Endothelial cell of umbilical vein (primary cell): ENCODE results near the gene DTNA. TPM values are rescaled to one million over a fixed set of nuclear protein-coding genes. Genes with fewer than 3 reads are reported as not detected.

Experiments used
- BruUV-seq: library from RNA; stranded (reverse); fragments of 400-500 nt; replicated peaks from 2 replicates; lab custom pipeline; 2021; lab: Mats Ljungman, UMichigan
- CTCF ChIA-PET: fragments of 300-600, 350-600 bp; sonication (Branson Sonifier 250); formaldehyde crosslinking; loops from one replicate; lab custom pipeline; 2021; ENCODE audit warnings: antibody characterized with exemption, inconsistent platforms; lab: Charles Lee
- POLR2A ChIA-PET: fragments of 300-600, 350-600 bp; sonication (Branson Sonifier 250); formaldehyde crosslinking; loops from one replicate; lab custom pipeline; 2021; ENCODE audit warnings: antibody characterized with exemption, inconsistent platforms; lab: Charles Lee
- DNase-seq: peaks from one replicate; pipeline ENCODE4 v3.0.0-alpha.2; 2011; ENCODE audit warnings: low read depth, low spot score
- FAIRE-seq: peaks from 2 replicates; lab custom pipeline; 2011; peaks lifted over from hg19 to GRCh38; lab: Jason Lieb, UNC
- H2AFZ ChIP-seq: 2 replicates; pipeline ENCODE4 v1.6.0; 2012; ENCODE audit warnings: low read depth, low read length, control low read depth, inconsistent platforms
- H3K27ac ChIP-seq: 2 replicates; pipeline ENCODE4 v1.5.1; 2011; ENCODE audit warnings: low read depth, mild to moderate bottlenecking, control low read depth, low read length, moderate library complexity; ENCODE audit not compliant: insufficient read depth
- H3K27me3 ChIP-seq, 2 experiments: 2 replicates each; pipeline versions ENCODE4 v1.6.0 to v1.6.1; 2011; ENCODE audit warnings: low read length in 2 of 2, mixed read lengths in 1 of 2; ENCODE audit not compliant: control insufficient read depth in 2 of 2, insufficient read depth in 2 of 2
- H3K36me3 ChIP-seq, 2 experiments: 2 replicates in 1 of 2; 3 replicates in 1 of 2; pipeline ENCODE4 v1.5.1; 2011; ENCODE audit warnings: low read length in 2 of 2, mild to moderate bottlenecking in 1 of 2, moderate library complexity in 1 of 2; ENCODE audit not compliant: control insufficient read depth in 2 of 2, insufficient read depth in 2 of 2; ENCODE audit errors: extremely low read depth in 1 of 2
- H3K4me1 ChIP-seq: 3 replicates; pipeline ENCODE4 v1.5.1; 2011; ENCODE audit warnings: mild to moderate bottlenecking, low read length; ENCODE audit not compliant: control insufficient read depth, insufficient read depth; ENCODE audit errors: extremely low read depth
- H3K4me2 ChIP-seq: 2 replicates; pipeline ENCODE4 v1.6.1; 2011; ENCODE audit warnings: low read length, control low read depth, mixed read lengths; ENCODE audit not compliant: insufficient read depth
- H3K4me3 ChIP-seq, 3 experiments: fragments of 200-600 bp in 1 of 3; sonication (generic), shearing (Covaris generic) in 1 of 3; replicated peaks in 1 of 3; 2 replicates each; pipeline ENCODE4 v1.5.1; 2011 to 2016; ENCODE audit warnings: control low read depth in 3 of 3, low read length in 3 of 3, mild to moderate bottlenecking in 2 of 3, inconsistent platforms in 1 of 3, low read depth in 1 of 3, moderate library complexity in 1 of 3; ENCODE audit not compliant: insufficient read depth in 1 of 3
- H3K79me2 ChIP-seq: 2 replicates; pipeline ENCODE4 v1.6.0; 2012; ENCODE audit warnings: low read length, inconsistent platforms; ENCODE audit not compliant: control insufficient read depth, insufficient read depth
- H3K9ac ChIP-seq: replicated peaks from 2 replicates; pipeline ENCODE3; 2011; ENCODE audit warnings: low read length, control low read depth; ENCODE audit not compliant: insufficient read depth; ENCODE audit errors: extremely low read depth
- H3K9me1 ChIP-seq: replicated peaks from 3 replicates; pipeline ENCODE4 v1.6.0; 2011; ENCODE audit warnings: mild to moderate bottlenecking, low read length; ENCODE audit not compliant: control insufficient read depth, insufficient read depth; ENCODE audit errors: extremely low read depth
- H3K9me3 ChIP-seq: replicated peaks from 2 replicates; pipeline ENCODE4 v1.5.1; 2012; ENCODE audit warnings: low read length, inconsistent platforms; ENCODE audit not compliant: control insufficient read depth, insufficient read depth
- H4K20me1 ChIP-seq: replicated peaks from 2 replicates; pipeline ENCODE3; 2011; ENCODE audit warnings: mild to moderate bottlenecking, low read length; ENCODE audit not compliant: control insufficient read depth, insufficient read depth; ENCODE audit errors: extremely low read depth
- EZH2 ChIP-seq: IDR thresholded peaks from 2 replicates; pipeline ENCODE4 v1.6.1; 2012; ENCODE audit warnings: borderline replicate concordance, low read depth, mild to moderate bottlenecking, moderate library complexity, low read length, inconsistent platforms; ENCODE audit not compliant: severe bottlenecking
- FOS ChIP-seq: IDR thresholded peaks from 2 replicates; pipeline ENCODE4 v1.6.1; 2011; ENCODE audit warnings: mild to moderate bottlenecking, low read length, moderate library complexity, borderline replicate concordance; ENCODE audit not compliant: insufficient read depth
- GATA2 ChIP-seq: IDR thresholded peaks from 2 replicates; pipeline ENCODE4 v1.7.0; 2011; ENCODE audit warnings: low read depth, mild to moderate bottlenecking, moderate library complexity, mixed read lengths, low read length; ENCODE audit not compliant: insufficient read length, insufficient read depth
- JUN ChIP-seq: IDR thresholded peaks from 2 replicates; pipeline ENCODE4 v1.6.1; 2011; ENCODE audit warnings: borderline replicate concordance, low read depth; ENCODE audit not compliant: insufficient read length, insufficient read depth
- MYC ChIP-seq: IDR thresholded peaks from one replicate; pipeline ENCODE4 v1.6.1; 2011; ENCODE audit warnings: mild to moderate bottlenecking, low read depth, low read length
- POLR2A ChIP-seq: IDR thresholded peaks from 2 replicates; pipeline ENCODE4 v1.6.1; 2012; ENCODE audit warnings: low read depth, mild to moderate bottlenecking, control low read depth, low read length
- POLR2AphosphoS5 ChIP-seq: IDR thresholded peaks from 2 replicates; pipeline ENCODE4 v1.6.1; 2012; ENCODE audit warnings: low read depth, mild to moderate bottlenecking, control low read depth, low read length, moderate library complexity; ENCODE audit not compliant: insufficient read depth
- dilution Hi-C: fragments of 300-500 bp; cut with MboI; formaldehyde crosslinking; loops from one replicate; pipeline ENCODE4 v1.15.0; 2019; ENCODE audit warnings: low sequenced_read_pairs; ENCODE audit not compliant: extremely low pct_ligation_motif_present
- intact Hi-C: fragments of 100-400 bp; cut with micrococcal nuclease; formaldehyde crosslinking; loops from one replicate; pipeline ENCODE4 v1.10.0; 2022
- polyA plus RNA-seq, 4 experiments: library from polyadenylated mRNA; depleted of rRNA in 3 of 4; stranded (reverse) in 3 of 4; unstranded in 1 of 4; fragments of >200 nt; gene quantifications; 2 replicates each; pipeline versions ENCODE4 v1.2.1 to v1.2.3, GENCODE V29; 2011 to 2012; ENCODE audit warnings: missing spikeins in 1 of 4
- total RNA-seq: library from RNA; stranded (reverse); gene quantifications from 2 replicates; pipeline ENCODE4 v1.2.3, GENCODE V29; 2021
- TF ChIP-seq, protein P1 (sequence below): IDR thresholded peaks from 2 replicates; pipeline ENCODE4 v1.6.1; 2011; ENCODE audit not compliant: insufficient read depth, insufficient read length
- TF ChIP-seq, protein P2 (sequence below), 2 donors: IDR thresholded peaks; 1 replicate in 1 of 2; 2 replicates in 1 of 2; pipeline ENCODE4 v1.5.1; 2011; ENCODE audit warnings: low read length in 2 of 2, mild to moderate bottlenecking in 2 of 2, moderate library complexity in 2 of 2, control low read depth in 1 of 2, inconsistent platforms in 1 of 2, low read depth in 1 of 2; ENCODE audit not compliant: insufficient read depth in 1 of 2; ENCODE audit errors: extremely low read depth in 1 of 2

Gene DTNA
- total and polyA plus RNA-seq, 2 donors (not counting 3 experiments of a cell fraction or from before 2014, with no cell fraction given): 6.6 to 15.3 TPM

- Histone ChIP-seq H3K9ac (no peak overlapping the region), H2AFZ (no peak overlapping the region), H3K27ac (no peak overlapping the region), H4K20me1 (no peaks in the 10 kb centered on the region), H3K9me1 (no peaks in the 10 kb centered on the region), H3K79me2 (no peaks in the 10 kb centered on the region), H3K9me3 (no peaks in the 10 kb centered on the region), H3K27me3 (no peaks in the 10 kb centered on the region), H3K4me3 (no peak overlapping the region), H3K36me3 (no peaks in the 10 kb centered on the region), H3K4me2 (no peak overlapping the region), H3K4me1 (no peaks in the 10 kb centered on the region)
- BruUV-seq: no TSS peak
- POLR2A ChIA-PET: no interaction called here
- FAIRE-seq (no peak), DNase-seq (no peak)
- CTCF ChIA-PET: interaction anchor here (4.4 to 11.4 kb wide), 2 partner anchors 120 to 658 kb away, joined by 18 to 314 read pairs; no protein-coding TSS in a partner anchor
- dilution Hi-C loops (no loop called here), intact Hi-C loops (no loop called here)
- no peak for TF ChIP-seq JUN
- no peak for TF ChIP-seq POLR2A
- no peak for TF ChIP-seq POLR2AphosphoS5
- TF ChIP-seq, protein P1, sequence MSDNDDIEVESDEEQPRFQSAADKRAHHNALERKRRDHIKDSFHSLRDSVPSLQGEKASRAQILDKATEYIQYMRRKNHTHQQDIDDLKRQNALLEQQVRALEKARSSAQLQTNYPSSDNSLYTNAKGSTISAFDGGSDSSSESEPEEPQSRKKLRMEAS: no peak
- no peak for TF ChIP-seq GATA2
- no peak for TF ChIP-seq MYC
- no peak for TF ChIP-seq EZH2
- TF ChIP-seq FOS: no peak
- TF ChIP-seq, protein P2, sequence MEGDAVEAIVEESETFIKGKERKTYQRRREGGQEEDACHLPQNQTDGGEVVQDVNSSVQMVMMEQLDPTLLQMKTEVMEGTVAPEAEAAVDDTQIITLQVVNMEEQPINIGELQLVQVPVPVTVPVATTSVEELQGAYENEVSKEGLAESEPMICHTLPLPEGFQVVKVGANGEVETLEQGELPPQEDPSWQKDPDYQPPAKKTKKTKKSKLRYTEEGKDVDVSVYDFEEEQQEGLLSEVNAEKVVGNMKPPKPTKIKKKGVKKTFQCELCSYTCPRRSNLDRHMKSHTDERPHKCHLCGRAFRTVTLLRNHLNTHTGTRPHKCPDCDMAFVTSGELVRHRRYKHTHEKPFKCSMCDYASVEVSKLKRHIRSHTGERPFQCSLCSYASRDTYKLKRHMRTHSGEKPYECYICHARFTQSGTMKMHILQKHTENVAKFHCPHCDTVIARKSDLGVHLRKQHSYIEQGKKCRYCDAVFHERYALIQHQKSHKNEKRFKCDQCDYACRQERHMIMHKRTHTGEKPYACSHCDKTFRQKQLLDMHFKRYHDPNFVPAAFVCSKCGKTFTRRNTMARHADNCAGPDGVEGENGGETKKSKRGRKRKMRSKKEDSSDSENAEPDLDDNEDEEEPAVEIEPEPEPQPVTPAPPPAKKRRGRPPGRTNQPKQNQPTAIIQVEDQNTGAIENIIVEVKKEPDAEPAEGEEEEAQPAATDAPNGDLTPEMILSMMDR (IDR thresholded peaks at IDR 0.05; ENCODE audit: extremely low read depth in 1 of 2, insufficient read depth in 1 of 2, low read depth in 1 of 2, low read length in 2 of 2): no peak
These were observed 70.8 kb downstream of the DTNA start for GRCh38 chr18:34780856-34781255.
